Measurements from ENCODE around the gene MYH9.

DNA sequence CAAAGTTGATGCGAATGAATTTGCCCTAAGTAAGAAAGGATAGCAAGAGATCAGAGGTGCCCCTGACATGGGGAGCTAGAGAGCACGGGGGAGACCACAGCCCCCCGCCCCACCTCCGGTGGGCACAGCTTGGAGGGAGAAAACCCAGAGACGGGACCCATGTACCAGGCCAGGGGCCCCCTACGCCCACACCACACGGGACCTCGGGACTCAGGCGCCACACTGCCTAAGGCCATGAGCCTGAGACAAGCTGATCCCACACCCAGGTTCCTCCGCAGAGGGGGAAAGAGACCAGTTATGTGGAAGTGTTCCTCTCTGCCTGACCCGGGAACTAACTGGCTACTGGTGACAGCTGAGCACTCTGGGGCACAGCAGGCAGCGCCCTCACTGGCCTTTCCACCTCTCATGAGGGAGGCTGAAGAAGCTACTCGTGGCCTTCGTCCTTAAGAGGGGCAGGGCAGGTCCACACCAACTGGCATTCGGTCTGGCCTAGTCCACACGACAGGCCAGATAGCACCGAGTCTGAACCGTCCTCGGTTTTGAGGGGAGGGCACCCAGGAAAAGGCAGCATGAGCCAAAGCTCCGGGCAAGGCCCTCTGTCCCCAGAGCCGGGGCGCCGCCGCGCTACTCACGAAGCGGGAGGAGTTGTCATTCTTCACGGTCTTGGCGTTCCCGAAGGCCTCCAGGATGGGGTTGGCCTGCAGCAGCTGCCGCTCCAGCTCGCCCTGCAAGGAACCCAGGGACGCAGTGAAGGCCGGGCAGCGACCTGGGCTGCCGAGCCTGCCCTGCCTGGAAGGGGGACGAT lies 65.8 kb downstream of the MYH9 start:
- TF ChIP-seq, protein P1, sequence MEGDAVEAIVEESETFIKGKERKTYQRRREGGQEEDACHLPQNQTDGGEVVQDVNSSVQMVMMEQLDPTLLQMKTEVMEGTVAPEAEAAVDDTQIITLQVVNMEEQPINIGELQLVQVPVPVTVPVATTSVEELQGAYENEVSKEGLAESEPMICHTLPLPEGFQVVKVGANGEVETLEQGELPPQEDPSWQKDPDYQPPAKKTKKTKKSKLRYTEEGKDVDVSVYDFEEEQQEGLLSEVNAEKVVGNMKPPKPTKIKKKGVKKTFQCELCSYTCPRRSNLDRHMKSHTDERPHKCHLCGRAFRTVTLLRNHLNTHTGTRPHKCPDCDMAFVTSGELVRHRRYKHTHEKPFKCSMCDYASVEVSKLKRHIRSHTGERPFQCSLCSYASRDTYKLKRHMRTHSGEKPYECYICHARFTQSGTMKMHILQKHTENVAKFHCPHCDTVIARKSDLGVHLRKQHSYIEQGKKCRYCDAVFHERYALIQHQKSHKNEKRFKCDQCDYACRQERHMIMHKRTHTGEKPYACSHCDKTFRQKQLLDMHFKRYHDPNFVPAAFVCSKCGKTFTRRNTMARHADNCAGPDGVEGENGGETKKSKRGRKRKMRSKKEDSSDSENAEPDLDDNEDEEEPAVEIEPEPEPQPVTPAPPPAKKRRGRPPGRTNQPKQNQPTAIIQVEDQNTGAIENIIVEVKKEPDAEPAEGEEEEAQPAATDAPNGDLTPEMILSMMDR (conservative IDR thresholded peaks at IDR 0.05), result no peak
- no peak for TF ChIP-seq EZH2 (IDR thresholded peaks at IDR 0.05; ENCODE audit: low read depth)
